RWPE1 (cell line): ENCODE results near the gene KDM7A.

ENCODE experiments used
- CTCF ChIA-PET: fragments of 350-600 bp; sonication (Branson Sonifier 250); formaldehyde crosslinking; extraction: SDS; loops from one replicate; lab custom pipeline; 2021; lab: Yijun Ruan, JAX
- POLR2A ChIA-PET: fragments of 400-600 bp; formaldehyde crosslinking; extraction: SDS; loops from one replicate; lab custom pipeline; 2020; ENCODE audit warnings: antibody characterized with exemption; ENCODE audit not compliant: low non-redundant PET; lab: Yijun Ruan, JAX
- DNase-seq: peaks from one replicate; pipeline ENCODE4 v3.0.0; 2012; ENCODE audit warnings: low spot score
- H3K27ac ChIP-seq: fragments of 450-650 bp; 2 replicates; pipeline ENCODE4 v1.5.1; 2017
- CTCF ChIP-seq: fragments of 450-650 bp; conservative IDR thresholded peaks from 2 replicates; pipeline ENCODE4 v1.5.1; 2017; ENCODE audit warnings: low read depth, mild to moderate bottlenecking

The KDM7A gene

GRCh38 chr7:140218656-140219055, 41.9 kb upstream of the KDM7A start:
- POLR2A ChIA-PET = no interaction called here
- CTCF ChIA-PET = interaction anchor here (0.6 kb wide), 1 partner anchor 9 kb away, joined by 4 read pairs; no protein-coding TSS in a partner anchor
- DNase-seq = no peak
- TF ChIP-seq CTCF = no peak
- no peak overlapping the region for H3K27ac ChIP-seq

GRCh38 chr7:140217750-140218501, 41.1 kb upstream of the KDM7A start:
- H3K27ac ChIP-seq = no peak overlapping the region
- POLR2A ChIA-PET = no interaction called here
- no peak for DNase-seq
- TF ChIP-seq CTCF = no peak
- CTCF ChIA-PET = no interaction called here

GRCh38 chr7:140215281-140215680, 38.5 kb upstream of the KDM7A start:
- no peak for TF ChIP-seq CTCF
- DNase-seq = no peak
- CTCF ChIA-PET = no interaction called here
- POLR2A ChIA-PET = no interaction called here
- H3K27ac ChIP-seq = no peak overlapping the region

GRCh38 chr7:140214075-140214684, 37.4 kb upstream of the KDM7A start:
- DNase-seq = no peak

GRCh38 chr7:140213684-140214074, 36.9 kb upstream of the KDM7A start:
- TF ChIP-seq CTCF = no peak
- DNase-seq = no peak
- ChIA-PET CTCF (interaction anchor here (0.9 kb wide), 1 partner anchor 20 kb away, joined by 4 read pairs; no protein-coding TSS in a partner anchor), POLR2A (no interaction called here)
- no peak overlapping the region for H3K27ac ChIP-seq

More at GRCh38 chr7:140214075-140214684, 37.4 kb upstream of the KDM7A start:
- ChIA-PET POLR2A (no interaction called here), CTCF (interaction anchor here (0.9 kb wide), 1 partner anchor 20 kb away, joined by 4 read pairs; no protein-coding TSS in a partner anchor)
- H3K27ac ChIP-seq = no peak overlapping the region
- TF ChIP-seq CTCF = no peak

GRCh38 chr7:140212100-140212881, 35.5 kb upstream of the KDM7A start:
- CTCF ChIA-PET = no interaction called here
- POLR2A ChIA-PET = no interaction called here
- no peak overlapping the region for H3K27ac ChIP-seq
- no peak for DNase-seq
- TF ChIP-seq CTCF = no peak
